Stimulated activated CD4-positive, alpha-beta T cell treated with anti-CD3 and anti-CD28 coated beads, Interleukin-12 subunit alpha, Interleukin-12 subunit beta, amount 100 ng/mL, for 48 hours (primary cell): ENCODE data around the gene OSBPL7.

Experiments used
- DNase-seq, 3 donors: peaks; one replicate each; pipeline ENCODE4 v3.0.0-alpha.2; 2020; ENCODE audit warnings: low read depth in 2 of 3, low spot score in 1 of 3

The OSBPL7 gene

DNA sequence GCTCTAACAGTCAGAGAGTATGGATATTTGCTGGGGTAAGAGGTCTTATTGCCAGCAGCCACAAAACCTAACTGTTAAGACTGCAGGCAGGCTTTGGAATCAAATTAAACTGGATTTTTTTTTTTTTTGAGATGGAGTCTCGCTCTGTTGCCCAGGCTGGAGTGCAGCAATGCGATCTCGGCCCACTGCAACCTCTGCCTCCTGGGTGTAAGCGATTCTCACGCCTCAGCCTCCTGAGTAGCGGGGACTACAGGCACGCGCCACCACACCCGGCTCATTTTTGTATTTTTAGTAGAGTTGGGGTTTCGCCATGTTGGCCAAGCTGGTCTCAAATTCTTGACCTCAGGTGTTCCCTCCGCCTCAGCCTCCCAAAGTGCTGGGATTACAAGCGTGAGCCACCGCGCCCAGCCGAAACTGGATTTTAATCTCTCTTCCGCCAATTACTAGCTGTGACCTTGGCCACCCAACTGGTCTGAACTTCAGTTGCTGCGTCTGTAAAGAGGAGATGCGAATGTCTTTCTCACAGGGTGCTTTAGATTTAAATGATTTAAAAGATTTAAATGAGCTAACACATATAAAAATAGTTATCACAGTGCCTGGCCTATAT is 8.9 kb upstream of the OSBPL7 start:
- no peak for DNase-seq

DNA sequence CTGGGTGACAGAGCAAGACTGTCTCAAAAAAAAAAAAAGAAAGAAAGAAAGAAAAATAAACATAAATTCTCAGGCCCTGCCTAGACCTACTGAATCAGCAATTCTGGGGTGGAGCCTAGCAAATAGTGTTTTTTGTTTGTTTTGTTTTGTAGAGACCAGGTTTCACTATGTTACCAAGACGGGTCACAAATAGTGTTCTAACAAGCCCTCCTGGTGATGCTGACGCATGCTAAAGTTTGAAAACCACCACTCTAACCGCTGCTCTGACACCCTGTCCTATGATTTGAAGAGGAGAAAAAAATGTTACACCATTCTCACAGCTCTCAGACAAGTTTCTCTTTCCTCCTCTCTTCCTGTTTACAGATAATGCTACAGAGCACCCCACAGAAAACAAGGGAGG is 8.3 kb upstream of the OSBPL7 start:
- DNase-seq: no peak

- no peak for DNase-seq
Observed at GRCh38 chr17:47823519-47823918, 1.9 kb upstream of the OSBPL7 start.

DNA sequence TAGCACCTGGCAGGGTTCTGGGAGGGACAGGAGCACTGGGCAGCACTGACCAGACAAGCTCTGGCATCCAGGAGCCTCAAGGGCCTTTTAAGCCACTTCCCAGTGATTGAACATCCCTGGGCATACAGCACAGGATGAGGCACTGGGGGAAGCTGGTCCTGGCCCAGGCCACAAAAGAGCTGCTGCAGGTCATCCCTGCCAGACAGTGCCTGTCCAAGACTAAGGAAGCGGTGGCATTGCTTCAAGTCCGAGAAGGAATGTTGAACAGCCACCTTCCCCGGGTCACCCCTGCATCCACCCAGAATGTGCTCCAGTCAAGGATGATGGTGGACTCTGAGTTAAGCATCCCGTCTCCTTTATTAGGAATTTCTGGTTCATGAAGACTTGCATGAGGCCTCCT is 1.2 kb upstream of the OSBPL7 start:
- no peak for DNase-seq

DNA sequence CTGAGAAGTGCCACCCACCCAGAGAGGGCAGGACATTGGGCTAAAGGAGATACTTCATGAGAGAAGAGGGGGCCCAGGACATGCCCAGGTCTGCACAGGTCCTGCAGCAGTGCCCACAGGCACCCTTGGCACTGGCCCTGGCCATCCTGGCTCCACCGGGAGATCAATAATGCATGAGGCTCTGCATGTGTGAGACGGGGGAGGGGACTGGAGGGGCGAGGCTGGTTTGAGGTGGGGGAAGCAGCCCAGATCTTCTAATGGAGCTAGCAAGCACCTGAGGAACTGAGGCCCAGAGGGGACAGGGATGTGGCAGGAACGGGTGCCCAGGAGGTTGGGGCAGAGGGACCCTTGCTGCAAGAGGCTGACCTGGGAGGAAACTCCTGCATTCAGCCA is 567 bp downstream of the OSBPL7 start:
- DNase-seq: no peak

GRCh38 chr17:47820033-47820789 is 1.4 kb downstream of the OSBPL7 start:
- DNase-seq: no peak

DNA sequence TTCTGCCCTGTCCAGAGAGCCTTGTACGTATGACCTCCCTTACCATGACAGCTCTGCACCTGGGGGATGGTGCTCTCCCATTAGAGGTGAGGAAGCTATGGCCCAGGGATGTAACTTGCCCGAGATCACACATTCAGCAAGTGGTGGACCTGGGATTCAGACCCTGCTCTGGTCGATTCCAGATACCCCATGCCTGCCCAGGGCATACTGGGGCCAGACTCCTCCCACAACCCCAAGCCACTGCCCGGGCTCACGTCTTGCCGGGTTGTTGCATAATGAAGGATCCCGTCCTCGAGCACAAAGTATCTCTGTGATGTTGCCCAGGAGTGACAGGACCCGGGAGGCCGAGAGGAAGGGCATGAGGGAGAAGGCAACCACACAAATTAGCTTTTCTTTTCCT is 2.1 kb downstream of the OSBPL7 start:
- no peak for DNase-seq

DNA sequence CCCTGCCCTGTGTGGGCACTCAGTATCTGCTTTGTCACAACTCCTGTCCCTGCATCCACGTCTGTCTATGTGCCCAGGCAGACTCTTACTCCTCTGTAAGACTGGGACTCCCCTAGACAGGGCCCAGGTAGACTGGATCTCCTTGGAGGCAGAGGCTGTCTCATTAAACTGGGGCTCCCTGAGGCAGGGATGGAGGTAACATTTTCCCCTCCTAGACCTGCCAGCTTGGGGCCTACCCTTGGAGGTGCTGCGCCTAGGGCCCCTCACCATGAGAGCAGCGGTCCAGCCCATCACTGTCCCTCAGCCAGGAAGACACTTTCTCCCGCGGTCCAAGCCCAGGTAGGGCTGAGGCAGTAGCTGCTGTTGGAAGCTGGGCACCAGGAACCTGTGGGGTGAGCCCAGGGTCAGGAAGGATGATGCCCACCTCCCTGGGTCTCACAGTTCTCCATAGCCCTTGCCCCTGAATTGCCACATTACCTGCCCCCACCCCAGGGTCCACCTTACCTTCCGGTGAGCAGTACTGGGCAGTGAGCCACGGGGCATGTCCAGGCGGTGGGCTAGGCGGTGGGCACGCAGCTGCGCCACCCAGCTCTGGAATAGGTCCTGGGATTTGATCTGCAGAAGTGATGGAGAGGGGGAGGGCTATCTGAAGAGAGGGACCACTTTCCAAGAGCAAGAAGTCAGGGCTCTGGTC is 3.4 kb downstream of the OSBPL7 start:
- DNase-seq: no peak

DNA sequence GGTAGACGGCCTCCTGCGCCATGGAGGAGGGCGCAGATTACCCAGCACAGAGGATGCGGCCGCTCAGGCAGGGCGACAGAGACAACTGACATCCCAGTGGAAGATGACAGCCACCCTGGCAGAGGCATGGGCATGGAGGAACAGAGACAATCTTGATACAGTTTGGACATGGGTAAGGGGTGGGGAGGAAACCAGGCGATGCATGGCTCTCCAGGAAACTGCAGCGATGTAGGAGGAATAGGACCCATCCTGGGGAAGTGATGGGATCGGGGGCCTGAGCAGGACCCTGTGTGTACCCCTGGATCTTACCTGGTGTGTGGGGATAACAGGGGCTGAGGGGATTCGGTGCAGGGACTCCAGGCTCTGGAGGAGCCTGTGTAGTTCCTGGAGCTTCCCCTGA is 4.6 kb downstream of the OSBPL7 start:
- DNase-seq: no peak

DNA sequence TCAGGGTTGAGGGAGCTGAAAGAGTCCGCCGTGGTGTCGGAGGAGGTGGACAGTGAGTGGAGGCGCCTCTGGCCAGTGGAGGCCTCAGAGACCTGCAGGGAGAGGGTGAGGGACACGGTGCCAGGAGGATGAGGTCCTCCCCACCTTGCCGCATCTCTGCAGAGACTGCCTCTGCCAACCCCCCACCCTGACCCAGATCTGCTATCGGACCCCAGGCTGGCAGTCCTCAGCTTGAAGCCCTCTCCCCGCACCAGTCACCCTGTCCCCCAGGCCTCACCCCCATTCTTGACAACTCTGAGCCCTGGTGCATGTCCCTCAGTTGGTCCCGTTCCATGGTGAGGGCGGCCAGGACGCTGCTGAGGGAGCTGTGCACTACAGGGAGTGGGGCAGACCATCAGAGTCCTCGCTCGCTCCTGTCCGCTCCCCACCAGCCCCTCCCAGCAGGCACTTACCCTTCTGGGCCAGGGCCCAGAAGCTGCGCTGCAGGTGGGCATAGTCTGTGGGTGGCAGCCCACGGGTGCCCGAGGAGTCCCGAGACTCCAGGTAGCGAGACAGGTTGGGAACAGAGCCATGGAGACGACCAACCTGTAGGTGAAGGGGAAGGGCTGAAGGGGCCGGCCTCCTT is 5.4 kb downstream of the OSBPL7 start:
- DNase-seq: no peak

DNA sequence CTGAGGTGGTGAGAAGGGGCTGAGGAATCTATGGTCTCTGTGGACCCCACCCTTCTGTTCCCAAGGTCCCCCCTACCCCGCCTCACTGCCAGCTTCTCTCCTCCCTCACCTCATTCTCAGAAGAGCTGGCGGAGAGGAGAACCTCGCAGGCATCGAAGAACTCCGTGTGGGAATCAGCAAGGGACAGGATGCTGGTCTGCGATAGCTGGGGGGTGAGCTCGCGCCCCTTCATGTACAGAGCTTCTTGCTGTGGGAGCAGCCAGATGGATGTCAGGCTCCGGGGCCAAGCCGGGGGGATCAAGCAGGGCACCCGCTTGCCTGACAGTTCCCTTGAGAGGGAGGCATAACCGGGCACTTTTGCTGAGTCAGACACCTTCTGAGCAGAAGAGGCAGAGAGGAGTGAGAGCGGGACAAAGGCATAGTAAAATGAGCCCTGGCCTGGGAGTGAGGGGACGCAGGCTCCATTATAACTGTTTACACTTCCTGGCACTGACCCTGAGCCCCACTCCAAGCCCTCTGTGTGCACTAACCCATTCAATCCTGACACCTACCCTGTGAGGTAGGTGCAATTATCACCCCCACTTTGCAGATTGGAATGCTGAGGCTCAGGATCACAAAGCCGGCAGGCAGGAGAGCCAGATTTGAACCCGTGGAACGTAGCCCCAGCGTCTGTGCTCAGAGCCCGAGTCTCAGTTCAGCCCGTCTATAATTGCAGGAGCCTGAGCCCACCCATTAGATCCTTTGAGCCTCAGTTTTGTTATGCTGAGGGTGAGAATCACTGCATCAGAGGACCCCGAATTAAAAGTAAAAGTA is 6.3 kb downstream of the OSBPL7 start:
- DNase-seq: no peak

DNA sequence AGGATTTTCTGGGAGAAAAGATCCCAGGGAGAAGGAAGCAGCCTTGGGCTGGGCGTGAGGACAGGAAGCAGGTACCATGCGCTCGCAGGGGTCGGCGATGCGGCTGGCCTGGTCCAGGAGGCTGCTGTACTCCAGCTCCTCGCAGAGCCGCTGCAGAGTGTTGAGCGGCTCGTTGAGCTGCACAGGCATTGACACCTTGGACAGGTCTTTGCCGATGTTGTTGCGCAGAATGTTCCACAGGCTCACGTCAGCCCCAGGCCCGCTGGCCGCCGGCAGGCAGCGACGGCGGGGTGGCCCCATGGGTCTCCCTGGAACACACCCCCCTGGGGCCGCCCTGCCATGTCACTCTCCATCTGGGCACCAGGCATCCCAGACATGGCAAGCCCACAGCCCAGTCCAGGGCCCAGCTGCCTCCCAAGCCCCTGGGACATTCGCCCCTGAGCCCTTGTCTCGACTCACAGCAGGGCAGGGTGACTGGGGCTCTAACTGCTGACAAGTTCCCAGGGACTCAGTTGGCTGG is 8.0 kb downstream of the OSBPL7 start:
- DNase-seq: no peak

GRCh38 chr17:47813077-47813476 is 8.5 kb downstream of the OSBPL7 start:
- DNase-seq: no peak

- DNase-seq: no peak
Observed at GRCh38 chr17:47812146-47812920, 9.3 kb downstream of the OSBPL7 start.

- DNase-seq: no peak
Observed at GRCh38 chr17:47811709-47812108, 9.9 kb downstream of the OSBPL7 start.

DNA sequence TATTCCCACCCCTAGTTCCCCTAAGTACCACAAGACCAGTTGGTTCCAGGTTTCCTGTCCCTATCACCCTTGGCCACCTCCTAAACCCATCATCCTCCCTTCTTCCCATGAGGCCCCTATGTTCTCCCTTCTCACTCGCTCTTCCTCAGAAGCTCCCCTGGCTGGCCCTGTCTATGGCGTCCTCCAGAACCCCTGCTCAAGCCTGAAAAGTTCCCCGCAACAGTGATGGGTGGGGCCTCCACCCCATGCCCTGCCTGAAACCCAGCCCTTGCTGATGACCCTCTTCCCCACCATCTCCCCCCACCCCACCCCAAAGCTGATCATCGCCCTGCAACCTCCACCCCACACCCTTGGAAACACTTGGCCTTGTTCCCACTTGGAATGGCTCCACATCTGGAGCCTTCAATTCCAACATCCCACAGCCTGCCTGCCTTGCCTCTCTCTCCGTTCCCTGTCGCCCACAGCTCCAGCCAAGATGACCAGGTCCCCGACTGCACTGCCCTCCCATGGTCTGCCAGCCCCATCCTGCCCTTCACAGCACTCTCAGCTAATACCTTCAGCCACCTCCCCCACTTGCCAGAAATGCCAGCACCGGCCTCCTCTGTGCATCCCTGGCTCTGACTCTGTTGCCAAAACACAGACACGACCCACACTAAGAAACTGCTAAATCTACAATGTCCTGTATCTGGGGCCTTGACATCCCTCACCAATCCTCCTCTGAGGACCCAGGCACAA is 10.5 kb downstream of the OSBPL7 start:
- no peak for DNase-seq

GRCh38 chr17:47810200-47810821 is 11.3 kb downstream of the OSBPL7 start:
- no peak for DNase-seq

DNA sequence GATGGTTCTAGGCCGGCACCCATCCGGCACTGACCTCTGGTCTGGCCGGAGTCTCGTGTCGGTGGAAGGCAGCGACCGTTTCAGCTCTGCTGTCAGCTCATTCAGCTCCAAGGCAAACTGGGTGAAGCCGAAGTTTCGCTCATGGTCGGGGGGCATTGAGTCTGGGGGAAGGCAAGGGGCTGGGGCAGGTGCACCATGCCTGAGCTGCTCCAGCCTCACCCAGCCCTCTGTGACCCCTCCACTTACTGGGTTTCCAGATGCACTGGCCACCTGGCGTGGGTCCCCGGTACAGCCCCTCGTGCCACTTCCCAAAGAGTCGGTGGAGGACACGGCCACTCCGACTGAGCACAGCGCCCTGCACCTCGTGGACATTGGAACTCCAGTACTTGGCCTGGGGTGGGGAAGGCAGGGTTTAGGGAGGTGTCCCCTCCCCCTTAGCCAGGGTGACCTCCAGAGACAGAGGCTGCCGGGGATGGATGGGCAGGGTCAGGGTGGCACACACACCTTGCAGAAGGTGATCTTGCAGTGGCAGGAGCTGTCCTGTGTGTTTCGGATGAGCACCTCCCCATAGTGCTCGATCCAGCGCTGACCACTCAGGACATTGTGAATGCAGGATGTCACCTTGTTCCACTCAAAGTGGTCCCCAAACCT is 12.6 kb downstream of the OSBPL7 start:
- no peak for DNase-seq
